ENCODE data around the gene FOXK1. TPM values are rescaled to one million over a fixed set of nuclear protein-coding genes. Genes with fewer than 3 reads are reported as not detected.
"Not testable (repeated sequence)": the region's sequence is repeated elsewhere in the genome, so short reads cannot be mapped to it uniquely, and the experiment has no call there.

FOXK1 gene
- total and polyA plus RNA-seq, 7 donors = 1.8 to 47.1 (median 17.1) TPM

- Histone ChIP-seq H3K4me3 (peak overlapping the region; percentile 54 to 66 (median 61)), H3K27ac (peak overlapping the region; percentile 87 to 90 (median 90)), H3K9me3 (no peaks in the 10 kb centered on the region), H3K27me3 (no peaks in the 10 kb centered on the region), H3K36me3 (no peaks in the 10 kb centered on the region), H3K4me1 (peaks cover 2 to 13% (median 10%) of the 10 kb centered on the region in 4 donors)
- WGBS, 2 donors = 33 to 36% methylated on average over 18 of the region's 18 CpGs
- intact Hi-C loops (cut with DNase I) = loop anchor here (5.0 kb wide), 1 partner anchor 126 kb away; no protein-coding TSS in a partner anchor
- TF ChIP-seq EP300 (IDR thresholded peaks at IDR 0.05) (no peak), POLR2A (IDR thresholded peaks at IDR 0.05) (no peak), POLR2AphosphoS5 (IDR thresholded peaks at IDR 0.05) (no peak), CTCF (IDR thresholded peaks at IDR 0.05) (peak in 3 of 4 experiments; percentile 22 to 51 (median 42))
- no peak for DNase-seq
Measured at GRCh38 chr7:4641091-4641666, 40.9 kb upstream of the FOXK1 start.

GRCh38 chr7:4641667-4642467, 40.2 kb upstream of the FOXK1 start:
- WGBS, 2 donors = 1% methylated on average over 103 of the region's 103 CpGs
- H3K27me3 ChIP-seq = no peaks in the 10 kb centered on the region
- intact Hi-C loops (cut with DNase I) = loop anchor here (1.0 to 5.0 kb wide), 4 partner anchors 19 to 125 kb away; partner anchors contain the start of gene FOXK1

GRCh38 chr7:4642468-4643203, 39.5 kb upstream of the FOXK1 start:
- Histone ChIP-seq H3K27ac (peak overlapping the region; percentile 87 to 90 (median 90)), H3K27me3 (no peaks in the 10 kb centered on the region), H3K4me1 (peaks cover 2 to 13% (median 10%) of the 10 kb centered on the region in 4 donors), H3K36me3 (no peaks in the 10 kb centered on the region), H3K9me3 (no peaks in the 10 kb centered on the region), H3K4me3 (peak overlapping the region; percentile 54 to 66 (median 61))
- DNase-seq = no peak
- 62 to 74% methylated on average over 20 of the region's 20 CpGs for WGBS, 2 donors
- TF ChIP-seq CTCF (IDR thresholded peaks at IDR 0.05) = no peak
- TF ChIP-seq POLR2A (IDR thresholded peaks at IDR 0.05) = no peak
- TF ChIP-seq EP300 (IDR thresholded peaks at IDR 0.05) = no peak
- TF ChIP-seq POLR2AphosphoS5 (IDR thresholded peaks at IDR 0.05) = no peak
- intact Hi-C loops (cut with DNase I) = loop anchor here (1.0 to 5.0 kb wide), 4 partner anchors 18 to 125 kb away; partner anchors contain the start of gene FOXK1

More at GRCh38 chr7:4641667-4642467, 40.2 kb upstream of the FOXK1 start:
- Histone ChIP-seq H3K4me1 (peaks cover 2 to 13% (median 10%) of the 10 kb centered on the region in 4 donors), H3K36me3 (no peaks in the 10 kb centered on the region), H3K4me3 (peak overlapping the region; percentile 54 to 66 (median 61)), H3K9me3 (no peaks in the 10 kb centered on the region), H3K27ac (peak overlapping the region; percentile 87 to 90 (median 90))
- peak; percentile 98 for DNase-seq
- TF ChIP-seq POLR2A (IDR thresholded peaks at IDR 0.05) = peak; percentile 45 to 46
- TF ChIP-seq POLR2AphosphoS5 (IDR thresholded peaks at IDR 0.05) = peak; percentile 72 to 97 (median 88)
- TF ChIP-seq EP300 (IDR thresholded peaks at IDR 0.05) = no peak
- peak in 2 of 4 experiments; percentile 25 to 50 for TF ChIP-seq CTCF (IDR thresholded peaks at IDR 0.05)

- not testable (repeated sequence) for H3K36me3 ChIP-seq, H3K4me3 ChIP-seq, H3K27me3 ChIP-seq, DNase-seq, H3K9me3 ChIP-seq
- H3K27ac ChIP-seq = peak overlapping the region in 2 of 4 donors; percentile 90
- peaks cover 2 to 13% (median 10%) of the 10 kb centered on the region in 4 donors for H3K4me1 ChIP-seq
- 94 to 96% methylated on average over 5 of the region's 5 CpGs for WGBS, 2 donors
- intact Hi-C loops (cut with DNase I) = loop anchor here (2.0 to 5.0 kb wide), 3 partner anchors 18 to 124 kb away; no protein-coding TSS in a partner anchor
Measured at GRCh38 chr7:4643204-4643471, 39.0 kb upstream of the FOXK1 start.

Data from sigmoid colon (tissue), 7 donors.